ENCODE measurements around the gene GSTP1.
"Not testable (repeated sequence)": the region's sequence is repeated elsewhere in the genome, so short reads cannot be mapped to it uniquely, and the experiment has no call there.

Gene GSTP1

DNA sequence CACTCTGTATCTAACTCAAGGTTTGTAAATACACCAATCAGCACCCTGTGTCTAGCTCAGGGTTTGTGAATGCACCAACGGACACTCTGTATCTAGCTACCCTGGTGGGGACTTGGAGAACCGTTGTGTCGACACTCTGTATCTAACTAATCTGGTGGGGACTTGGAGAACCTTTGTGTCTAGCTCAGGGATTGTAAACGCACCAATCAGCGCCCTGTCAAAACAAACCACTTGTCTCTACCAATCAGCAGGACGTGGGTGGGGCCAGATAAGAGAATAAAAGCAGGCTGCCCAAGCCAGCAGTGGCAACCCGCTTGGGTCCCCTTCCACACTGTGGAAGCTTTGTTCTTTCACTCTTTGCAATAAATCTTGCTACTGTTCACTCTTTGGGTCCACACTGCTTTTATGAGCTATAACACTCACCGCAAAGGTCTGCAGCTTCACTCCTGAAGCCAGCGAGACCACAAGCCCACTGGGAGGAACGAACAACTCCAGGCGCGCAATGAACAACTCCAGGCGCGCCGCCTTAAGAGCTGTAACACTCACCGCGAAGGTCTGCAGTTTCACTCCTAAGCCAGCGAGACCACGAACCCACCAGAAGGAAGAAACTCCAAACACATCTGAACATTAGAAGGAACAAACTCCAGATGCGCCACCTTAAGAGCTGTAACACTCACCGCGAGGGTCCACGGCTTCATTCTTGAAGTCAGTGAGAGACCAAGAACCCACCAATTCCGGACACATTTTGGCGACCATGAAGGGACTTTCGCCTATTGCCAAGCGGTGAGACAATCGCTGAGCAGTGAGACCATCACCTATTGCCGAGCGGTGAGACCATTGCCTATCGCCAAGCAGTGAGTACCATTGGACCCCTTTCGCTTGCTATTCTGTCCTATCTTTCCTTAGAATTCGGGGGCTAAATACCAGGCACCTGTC lies 36.3 kb downstream of the GSTP1 start:
- H3K36me3 ChIP-seq (ENCODE audit: insufficient read depth, low read length); H3K9me3 ChIP-seq (ENCODE audit: control insufficient read depth, insufficient read depth, low read length): not testable (repeated sequence)
- H3K4me1 ChIP-seq (ENCODE audit: insufficient read depth, low read length) = peaks cover 13% of the 10 kb centered on the region
- H3K9ac ChIP-seq (ENCODE audit: low read depth, low read length) = peak overlapping the region; percentile 83; the same call in 1 of the 2 replicates

DNA sequence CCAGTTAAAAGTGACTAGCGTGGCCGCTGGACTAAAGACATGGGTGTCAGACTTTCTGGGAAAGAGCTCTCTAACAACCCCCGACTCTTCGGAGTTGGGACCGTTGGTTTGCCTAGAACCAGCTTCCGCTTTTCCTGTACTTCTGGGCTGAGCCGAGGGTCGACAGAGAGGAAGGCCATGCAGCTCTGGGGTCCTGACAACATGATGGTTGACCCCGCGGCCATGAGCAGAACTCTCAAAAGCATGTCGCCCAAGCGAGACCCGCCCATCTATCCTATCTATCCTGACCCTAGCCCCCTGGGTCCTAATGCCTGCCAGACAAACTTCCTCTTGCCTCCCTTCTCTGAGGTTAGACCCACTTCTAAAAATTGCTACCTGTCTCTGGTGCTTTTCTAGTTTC lies 37.0 kb downstream of the GSTP1 start:
- Histone ChIP-seq H3K9ac (ENCODE audit: low read depth, low read length) (peak overlapping the region; percentile 83; the same call in 1 of the 2 replicates), H3K4me1 (ENCODE audit: insufficient read depth, low read length) (peaks cover 13% of the 10 kb centered on the region)
- H3K9me3 ChIP-seq (ENCODE audit: control insufficient read depth, insufficient read depth, low read length); H3K36me3 ChIP-seq (ENCODE audit: insufficient read depth, low read length): not testable (repeated sequence)

DNA sequence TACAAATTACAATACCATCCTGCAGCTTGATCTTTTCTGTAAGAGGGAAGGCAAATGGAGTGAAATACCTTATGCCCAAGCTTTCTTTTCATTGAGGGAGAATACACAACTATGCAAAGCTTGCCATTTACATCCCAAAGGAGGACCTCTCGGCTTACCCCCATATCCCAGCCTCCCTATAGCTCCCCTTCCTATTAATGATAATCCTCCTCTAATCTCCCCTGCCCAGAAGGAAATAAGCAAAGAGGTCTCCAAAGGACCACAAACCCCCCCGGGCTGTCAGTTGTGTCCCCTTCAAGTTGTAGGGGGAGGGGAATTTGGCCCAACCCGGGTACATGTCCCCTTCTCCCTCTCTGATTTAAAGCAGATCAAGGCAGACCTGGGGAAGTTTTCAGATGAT lies 38.3 kb downstream of the GSTP1 start:
- not testable (repeated sequence) for H3K9me3 ChIP-seq (ENCODE audit: control insufficient read depth, insufficient read depth, low read length); H3K36me3 ChIP-seq (ENCODE audit: insufficient read depth, low read length); H3K4me1 ChIP-seq (ENCODE audit: insufficient read depth, low read length)
- peak overlapping the region; percentile 83; the same call in 1 of the 2 replicates for H3K9ac ChIP-seq (ENCODE audit: low read depth, low read length)

DNA sequence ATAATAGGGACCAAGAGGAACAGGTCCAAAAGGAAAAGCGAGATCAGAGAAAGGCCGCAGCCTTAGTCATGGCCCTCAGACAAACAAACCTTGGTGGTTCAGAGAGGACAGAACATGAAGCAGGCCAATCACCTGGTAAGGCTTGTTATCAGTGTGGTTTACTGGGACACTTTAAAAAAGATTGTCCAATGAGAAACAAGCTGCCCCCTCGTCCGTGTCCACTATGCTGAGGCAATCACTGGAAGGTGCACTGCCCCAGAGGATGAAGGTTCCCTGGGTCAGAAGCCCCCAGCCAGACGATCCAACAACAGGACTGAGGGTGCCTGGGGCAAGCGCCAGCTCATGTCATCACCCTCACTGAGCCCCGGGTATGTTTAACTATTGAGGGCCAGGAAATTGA lies 39.3 kb downstream of the GSTP1 start:
- H3K4me1 ChIP-seq (ENCODE audit: insufficient read depth, low read length); H3K9me3 ChIP-seq (ENCODE audit: control insufficient read depth, insufficient read depth, low read length); H3K36me3 ChIP-seq (ENCODE audit: insufficient read depth, low read length): not testable (repeated sequence)

DNA sequence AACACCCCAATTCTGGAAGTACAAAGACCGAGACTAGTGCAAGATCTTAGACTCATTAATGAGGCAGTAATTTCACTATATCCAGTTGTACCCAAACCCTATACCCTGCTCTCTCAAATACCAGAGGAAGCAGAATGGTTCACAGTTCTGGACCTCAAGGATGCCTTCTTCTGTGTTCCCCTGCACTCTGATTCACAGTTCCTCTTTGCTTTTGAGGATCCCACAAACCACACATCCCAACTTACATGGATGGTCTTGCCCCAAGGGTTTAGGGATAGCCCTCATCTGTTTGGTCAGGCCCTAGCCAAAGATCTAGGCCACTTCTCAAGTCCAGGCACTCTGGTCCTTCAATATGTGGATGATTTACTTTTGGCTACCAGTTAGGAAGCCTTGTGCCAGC lies 40.2 kb downstream of the GSTP1 start:
- H3K9ac ChIP-seq (ENCODE audit: low read depth, low read length); H3K9me3 ChIP-seq (ENCODE audit: control insufficient read depth, insufficient read depth, low read length); H3K36me3 ChIP-seq (ENCODE audit: insufficient read depth, low read length); H3K4me1 ChIP-seq (ENCODE audit: insufficient read depth, low read length): not testable (repeated sequence)

More for the DNA sequence above, 39.3 kb downstream of the GSTP1 start:
- not testable (repeated sequence) for H3K9ac ChIP-seq (ENCODE audit: low read depth, low read length)

DNA sequence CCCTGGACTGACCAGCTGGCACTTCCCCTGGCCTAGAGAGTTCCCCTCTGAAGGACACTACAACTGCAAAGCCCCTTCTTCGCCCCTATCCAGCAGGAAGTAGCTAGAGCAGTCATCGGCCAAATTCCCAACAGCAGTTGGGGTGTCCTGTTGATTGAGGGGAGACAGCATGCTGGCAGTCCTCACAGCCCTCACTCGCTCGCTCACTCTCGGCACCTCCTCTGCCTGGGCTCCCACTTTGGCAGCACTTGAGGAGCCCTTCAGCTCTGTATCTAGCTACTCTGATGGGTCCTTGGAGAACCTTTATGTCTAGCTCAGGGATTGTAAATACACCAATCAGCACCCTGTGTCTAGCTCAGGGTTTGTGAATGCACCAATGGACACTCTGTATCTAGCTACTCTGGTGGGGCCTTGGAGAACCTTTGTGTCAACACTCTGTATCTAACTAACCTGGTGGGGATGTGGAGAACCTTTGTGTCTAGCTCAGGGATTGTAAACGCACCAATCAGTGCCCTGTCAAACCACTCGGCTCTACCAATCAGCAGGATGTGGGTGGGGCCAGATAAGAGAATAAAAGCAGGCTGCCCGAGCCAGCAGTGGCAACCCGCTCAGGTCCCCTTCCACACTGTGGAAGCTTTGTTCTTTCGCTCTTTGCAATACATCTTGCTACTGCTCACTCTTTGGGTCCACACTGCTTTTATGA lies 42.7 kb downstream of the GSTP1 start:
- not testable (repeated sequence) for H3K36me3 ChIP-seq (ENCODE audit: insufficient read depth, low read length); H3K9ac ChIP-seq (ENCODE audit: low read depth, low read length); H3K4me1 ChIP-seq (ENCODE audit: insufficient read depth, low read length); H3K9me3 ChIP-seq (ENCODE audit: control insufficient read depth, insufficient read depth, low read length)

DNA sequence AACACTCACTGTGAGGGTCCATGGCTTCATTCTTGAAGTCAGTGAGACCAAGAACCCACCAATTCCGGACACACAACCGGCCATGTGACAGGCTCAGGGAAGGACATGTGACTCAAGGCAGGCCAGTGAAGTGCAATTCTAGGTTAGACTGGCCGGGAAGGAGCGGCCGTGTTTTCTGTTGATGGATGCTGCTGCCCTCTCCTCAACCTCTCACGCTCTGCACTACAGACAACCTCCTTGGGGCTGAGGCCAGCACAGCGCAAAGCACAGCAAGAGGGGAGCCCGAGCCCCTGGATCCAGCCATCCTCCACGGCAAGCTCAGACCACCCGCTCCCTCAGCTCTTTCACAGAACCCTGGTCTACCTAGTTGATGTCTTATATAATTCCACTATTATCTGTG lies 43.4 kb downstream of the GSTP1 start:
- H3K4me1 ChIP-seq (ENCODE audit: insufficient read depth, low read length) = peaks cover 5% of the 10 kb centered on the region; the same call in 1 of the 2 replicates
- H3K9ac ChIP-seq (ENCODE audit: low read depth, low read length) = no peak overlapping the region
- no peaks in the 10 kb centered on the region for H3K9me3 ChIP-seq (ENCODE audit: control insufficient read depth, insufficient read depth, low read length)
- H3K36me3 ChIP-seq (ENCODE audit: insufficient read depth, low read length) = no peaks in the 10 kb centered on the region

DNA sequence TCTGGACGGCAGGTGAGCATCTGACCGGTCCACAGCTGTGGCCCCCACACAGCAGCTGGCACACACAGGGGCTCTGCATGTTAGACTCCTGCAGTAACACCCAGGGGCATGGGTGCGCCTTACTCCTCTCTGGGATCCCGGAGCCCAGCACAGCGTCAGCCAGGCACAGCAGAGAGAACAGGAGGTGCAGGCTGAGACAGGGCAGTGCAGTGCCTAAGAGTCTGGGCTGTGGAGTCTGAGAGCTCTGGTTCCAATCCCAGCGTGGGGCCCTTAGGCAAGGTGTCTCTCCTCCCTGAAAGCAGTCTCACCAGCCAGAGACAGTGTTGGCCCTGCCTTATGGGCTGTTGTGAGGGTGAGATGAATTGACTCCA lies 43.8 kb downstream of the GSTP1 start:
- H3K4me1 ChIP-seq (ENCODE audit: insufficient read depth, low read length) = peaks cover 5% of the 10 kb centered on the region; the same call in 1 of the 2 replicates
- H3K9me3 ChIP-seq (ENCODE audit: control insufficient read depth, insufficient read depth, low read length) = no peaks in the 10 kb centered on the region
- H3K9ac ChIP-seq (ENCODE audit: low read depth, low read length) = no peak overlapping the region
- H3K36me3 ChIP-seq (ENCODE audit: insufficient read depth, low read length) = no peaks in the 10 kb centered on the region

DNA sequence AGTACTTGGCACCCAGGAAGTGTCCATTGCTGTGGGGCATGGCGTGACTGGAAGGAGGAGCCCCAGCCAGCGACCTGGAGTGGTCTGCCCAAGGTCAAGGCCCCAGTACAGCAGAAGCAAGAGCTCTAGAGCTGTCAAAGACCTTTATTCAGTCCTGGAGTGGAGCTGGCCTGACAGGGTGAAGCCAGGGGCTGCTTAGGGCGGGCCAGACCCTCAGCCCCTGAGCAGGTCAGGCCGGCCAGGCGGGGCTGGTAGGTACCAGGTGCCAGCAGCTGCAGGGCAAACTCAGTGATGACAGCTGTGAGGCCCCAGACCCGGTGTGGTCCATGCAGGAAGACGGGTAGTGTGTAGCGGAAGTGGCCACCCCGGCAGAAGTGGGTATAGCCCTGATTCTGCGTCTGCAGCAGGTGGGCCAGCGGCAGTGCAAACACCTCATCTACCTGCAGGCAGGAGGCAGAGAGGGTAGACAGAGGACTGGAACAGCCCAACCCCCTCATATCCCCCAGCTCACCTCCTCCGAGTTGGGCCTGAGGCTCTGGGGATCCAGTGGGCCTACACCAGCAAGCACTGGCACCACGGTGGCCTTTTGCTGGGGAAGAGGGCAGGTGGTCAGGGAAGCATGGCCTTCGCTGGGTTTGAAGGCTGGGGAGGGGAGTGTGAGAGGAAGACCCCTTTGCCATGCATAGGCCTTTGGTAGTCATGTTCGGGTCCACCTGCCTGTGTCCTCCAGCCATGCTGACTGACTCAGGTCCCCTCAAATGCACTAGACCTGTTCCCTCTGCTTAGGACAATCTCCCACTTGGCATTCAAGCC lies 44.4 kb downstream of the GSTP1 start:
- Histone ChIP-seq H3K9ac (ENCODE audit: low read depth, low read length) (no peak overlapping the region), H3K4me1 (ENCODE audit: insufficient read depth, low read length) (peaks cover 5% of the 10 kb centered on the region; the same call in 1 of the 2 replicates), H3K36me3 (ENCODE audit: insufficient read depth, low read length) (no peaks in the 10 kb centered on the region), H3K9me3 (ENCODE audit: control insufficient read depth, insufficient read depth, low read length) (no peaks in the 10 kb centered on the region)

DNA sequence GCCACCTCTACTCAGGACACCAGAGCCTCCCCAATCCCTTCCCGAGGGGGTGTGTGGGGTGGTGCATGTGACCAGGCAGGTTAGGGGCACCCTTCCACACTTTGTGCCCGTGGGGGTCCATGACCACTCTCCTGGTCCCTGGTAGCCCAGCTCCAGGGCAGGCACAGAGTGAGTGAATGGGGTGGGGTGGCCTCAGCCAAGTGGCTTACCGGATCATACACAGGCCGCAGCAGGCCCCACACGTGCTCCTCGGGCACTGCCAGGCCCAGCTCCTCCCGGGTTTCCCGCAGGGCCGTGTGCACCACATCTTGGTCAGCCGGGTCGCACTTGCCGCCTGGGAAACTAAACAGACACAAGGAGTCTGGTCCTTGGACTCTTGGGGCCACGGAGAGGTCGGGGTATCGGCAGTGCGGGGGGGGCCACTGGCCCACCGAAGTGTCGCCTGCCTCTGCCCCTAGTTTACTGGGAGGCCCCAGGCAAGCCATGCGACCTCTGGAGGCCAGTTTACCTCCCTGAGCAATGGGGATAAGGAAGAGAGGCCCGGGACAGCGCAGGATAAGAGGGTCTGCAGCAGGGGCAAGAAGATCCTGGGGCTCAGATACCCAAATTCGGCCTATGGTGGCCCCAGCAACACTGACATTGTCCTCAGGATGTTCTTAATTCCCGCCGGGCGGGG lies 45.2 kb downstream of the GSTP1 start:
- H3K4me1 ChIP-seq (ENCODE audit: insufficient read depth, low read length) = peaks cover 5% of the 10 kb centered on the region; the same call in 1 of the 2 replicates
- H3K9ac ChIP-seq (ENCODE audit: low read depth, low read length) = peak overlapping the region; percentile 48; the same call in 1 of the 2 replicates
- no peaks in the 10 kb centered on the region for H3K9me3 ChIP-seq (ENCODE audit: control insufficient read depth, insufficient read depth, low read length)
- H3K36me3 ChIP-seq (ENCODE audit: insufficient read depth, low read length) = no peaks in the 10 kb centered on the region

DNA sequence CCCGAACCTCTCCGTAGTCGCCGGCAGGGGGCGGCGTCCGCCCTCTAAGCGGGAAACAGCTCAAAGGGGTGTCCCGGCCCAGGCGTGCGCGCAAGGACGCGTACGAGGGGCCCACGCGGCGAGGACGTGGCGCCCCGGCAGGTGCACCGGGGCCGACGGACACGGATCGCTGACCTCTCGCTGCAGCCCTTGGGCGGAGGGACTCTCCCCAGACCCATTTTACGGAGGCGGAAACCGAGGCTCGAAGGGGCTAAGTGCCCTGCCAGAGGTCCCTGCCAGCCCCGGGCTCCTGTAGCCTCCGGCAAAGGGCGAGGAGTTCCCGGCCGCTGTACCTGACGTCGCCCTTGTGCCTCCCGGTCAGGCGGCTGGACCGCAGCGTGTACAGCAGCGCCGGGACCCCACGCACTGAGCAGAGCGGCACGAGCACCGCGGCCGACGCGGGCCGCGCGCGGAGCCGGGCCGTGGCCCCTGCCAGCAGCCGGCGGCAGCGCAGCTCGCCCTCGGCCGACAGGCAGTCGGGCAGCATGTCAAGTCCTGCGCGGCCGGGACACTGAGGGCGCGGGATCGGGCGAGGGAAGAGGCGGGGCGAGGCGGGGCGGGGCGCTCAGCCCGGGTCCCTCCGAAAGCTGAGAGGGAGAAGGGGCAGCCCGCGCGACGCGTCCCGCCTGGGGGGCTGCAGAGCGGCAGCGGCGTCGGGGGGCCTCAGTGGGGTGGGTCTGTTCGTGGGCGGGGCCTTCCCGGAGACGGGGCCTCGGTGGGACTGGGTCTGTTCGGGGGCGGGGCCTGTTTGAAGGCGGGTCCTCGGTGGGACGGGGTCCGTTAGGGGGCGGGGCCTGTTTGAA lies 46.0 kb downstream of the GSTP1 start, which contains the start of gene NUDT8:
TSS of gene NUDT8 (minus strand) at position 552 of the 842 bp plus-strand sequence. CDS start at position 526, 26 bp downstream.
- Histone ChIP-seq H3K4me1 (ENCODE audit: insufficient read depth, low read length) (peaks cover 5% of the 10 kb centered on the region; the same call in 1 of the 2 replicates), H3K9me3 (ENCODE audit: control insufficient read depth, insufficient read depth, low read length) (no peaks in the 10 kb centered on the region), H3K36me3 (ENCODE audit: insufficient read depth, low read length) (no peaks in the 10 kb centered on the region), H3K9ac (ENCODE audit: low read depth, low read length) (peak within 1 kb of the TSS; percentile 72)

DNA sequence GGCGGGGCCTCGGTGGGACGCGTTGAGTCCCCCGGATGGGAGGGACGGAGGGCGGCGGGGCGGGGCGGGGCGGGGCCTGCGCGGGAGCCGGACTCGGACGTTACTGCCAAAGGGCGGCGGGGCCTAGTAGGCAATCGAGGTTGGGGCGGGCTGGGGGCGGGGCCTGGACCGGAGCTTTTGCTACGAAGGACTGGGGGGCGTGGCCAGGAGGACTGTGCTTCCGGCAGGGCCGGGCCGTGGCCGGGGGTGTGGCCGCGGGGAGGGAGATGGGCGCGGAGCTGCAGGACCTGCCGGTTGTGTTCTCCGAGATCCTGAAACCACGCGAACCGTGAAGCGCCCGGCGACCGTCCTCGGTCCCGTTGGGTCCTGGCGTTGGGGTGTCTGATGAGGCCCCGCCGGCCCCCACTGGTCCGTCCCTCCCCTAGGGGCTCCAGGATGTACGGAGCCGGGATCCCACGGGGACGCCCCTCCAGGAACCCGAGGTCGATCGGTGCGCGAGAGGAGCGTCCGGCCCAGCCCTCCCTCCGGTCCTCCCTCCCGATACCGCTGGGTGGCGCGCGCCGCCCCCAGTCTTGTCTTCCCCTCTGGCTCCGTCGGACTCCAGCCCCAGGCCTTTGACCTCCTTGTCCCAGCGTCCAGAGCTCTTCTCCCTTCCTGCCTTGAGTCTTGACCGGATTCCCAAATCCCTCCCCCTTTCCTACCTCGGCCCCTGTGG lies 46.8 kb downstream of the GSTP1 start:
- H3K9ac ChIP-seq (ENCODE audit: low read depth, low read length) = peak overlapping the region; percentile 72
- H3K9me3 ChIP-seq (ENCODE audit: control insufficient read depth, insufficient read depth, low read length) = no peaks in the 10 kb centered on the region
- H3K36me3 ChIP-seq (ENCODE audit: insufficient read depth, low read length) = no peaks in the 10 kb centered on the region
- H3K4me1 ChIP-seq (ENCODE audit: insufficient read depth, low read length) = peaks cover 5% of the 10 kb centered on the region; the same call in 1 of the 2 replicates

Data from ES-I3 (cell line).